GM12878 (cell line): ENCODE results near the gene ADCY9. TPM values are rescaled to one million over a fixed set of nuclear protein-coding genes. Genes with fewer than 3 reads are reported as not detected.

Experiments
- ATAC-seq: fragments of 200-7000 bp; cut with Tn5 transposase; 3 replicates; pipeline ENCODE4 v1.9.1; 2020; ENCODE audit warnings: mild to moderate bottlenecking, moderate library complexity
- BruUV-seq: library from RNA; stranded (reverse); fragments of 400-500 nt; replicated peaks from 2 replicates; lab custom pipeline; 2021; lab: Mats Ljungman, UMichigan
- CTCF ChIA-PET: fragments of 300-600 bp; sonication (Branson Sonifier 250); formaldehyde crosslinking; extraction: SDS; loops from one replicate; lab custom pipeline; 2021; ENCODE audit warnings: inconsistent platforms; lab: Yijun Ruan, JAX
- POLR2A ChIA-PET: fragments of 350-600 bp; formaldehyde crosslinking; extraction: SDS; loops from one replicate; lab custom pipeline; 2021; ENCODE audit warnings: inconsistent platforms; lab: Charles Lee
- RAD21 ChIA-PET: fragments of 300-600 bp; sonication (Branson Sonifier 250); formaldehyde crosslinking; loops from one replicate; lab custom pipeline; 2023; ENCODE audit warnings: antibody characterized with exemption; ENCODE audit not compliant: unreplicated experiment; lab: Charles Lee
- SMC1A ChIA-PET: fragments of 300-600 bp; sonication (Branson Sonifier 250); formaldehyde crosslinking; loops from one replicate; lab custom pipeline; 2023; ENCODE audit not compliant: unreplicated experiment, uncharacterized antibody; lab: Charles Lee
- DNase-seq: peaks from one replicate; pipeline ENCODE4 v3.0.0-alpha.2; 2011; ENCODE audit warnings: low read depth, low spot score
- FAIRE-seq: peaks from 3 replicates; lab custom pipeline; 2011; peaks lifted over from hg19 to GRCh38; lab: Jason Lieb, UNC
- H2AFZ ChIP-seq: 2 replicates; pipeline ENCODE4 v1.6.0; 2011; ENCODE audit warnings: low read depth, low read length, control low read depth; ENCODE audit not compliant: control insufficient read depth
- H3K27ac ChIP-seq: 2 replicates; pipeline ENCODE4 v1.5.1; 2011; ENCODE audit warnings: control low read depth; ENCODE audit not compliant: control insufficient read depth, insufficient read depth
- H3K27me3 ChIP-seq, 2 experiments: replicated peaks in 1 of 2; 2 replicates each; pipeline versions ENCODE4 v1.6.0 to v1.6.1; 2011; ENCODE audit warnings: low read length in 1 of 2; ENCODE audit not compliant: control insufficient read depth in 2 of 2, insufficient read depth in 2 of 2
- H3K36me3 ChIP-seq, 2 experiments: 2 replicates each; pipeline ENCODE4 v1.5.1; 2011; ENCODE audit warnings: low read length in 1 of 2; ENCODE audit not compliant: control insufficient read depth in 2 of 2, insufficient read depth in 2 of 2
- H3K4me1 ChIP-seq: 2 replicates; pipeline ENCODE4 v1.6.1; 2011; ENCODE audit warnings: mild to moderate bottlenecking, low read length, moderate library complexity, mixed read lengths; ENCODE audit not compliant: control insufficient read depth, insufficient read depth
- H3K4me2 ChIP-seq: 2 replicates; pipeline ENCODE4 v1.6.0; 2011; ENCODE audit warnings: control low read depth; ENCODE audit not compliant: control insufficient read depth, insufficient read depth
- H3K4me3 ChIP-seq: fragments of 200-600 bp; sonication (generic); 2 replicates; pipeline ENCODE4 v1.5.1; 2016
- H3K79me2 ChIP-seq: 2 replicates; pipeline ENCODE4 v1.6.0; 2011; ENCODE audit warnings: low read length; ENCODE audit not compliant: control insufficient read depth, insufficient read depth
- H3K9ac ChIP-seq: 2 replicates; pipeline ENCODE4 v1.8.0; 2011; ENCODE audit warnings: low read length, control low read depth, mixed read lengths; ENCODE audit not compliant: control insufficient read depth, insufficient read depth
- H3K9me3 ChIP-seq: replicated peaks from 3 replicates; pipeline ENCODE4 v1.5.1; 2011; ENCODE audit warnings: mild to moderate bottlenecking, low read length; ENCODE audit not compliant: control insufficient read depth, insufficient read depth
- H4K20me1 ChIP-seq: 2 replicates; pipeline ENCODE4 v1.6.0; 2011; ENCODE audit not compliant: control insufficient read depth, insufficient read depth
- GABPA ChIP-seq: IDR thresholded peaks from 2 replicates; pipeline ENCODE4 v1.6.1; 2014; ENCODE audit warnings: antibody characterized with exemption, low read depth, mild to moderate bottlenecking, inconsistent platforms
- IKZF1 ChIP-seq: fragments of 450-650 bp; conservative IDR thresholded peaks from 2 replicates; pipeline ENCODE4 v1.6.1; 2017; ENCODE audit warnings: antibody characterized with exemption, mild to moderate bottlenecking
- IRF4 ChIP-seq: IDR thresholded peaks from 2 replicates; pipeline ENCODE4 v1.6.1; 2011; ENCODE audit warnings: low read depth, low read length
- KLF5 ChIP-seq: fragments of 450-650 bp; IDR thresholded peaks from 2 replicates; pipeline ENCODE4 v1.6.1; 2014; ENCODE audit warnings: mild to moderate bottlenecking; ENCODE audit not compliant: partially characterized antibody
- NR2C1 ChIP-seq: fragments of 450-650 bp; IDR thresholded peaks from 2 replicates; pipeline ENCODE4 v1.6.1; 2017; ENCODE audit warnings: antibody characterized with exemption, mild to moderate bottlenecking, moderate library complexity
- PML ChIP-seq: IDR thresholded peaks from 2 replicates; pipeline ENCODE4 v1.6.1; 2012; ENCODE audit warnings: low read length, inconsistent platforms
- RELA ChIP-seq: fragments of 450-650 bp; IDR thresholded peaks from 2 replicates; pipeline ENCODE4 v1.8.0; 2014; ENCODE audit warnings: borderline replicate concordance; ENCODE audit not compliant: partially characterized antibody
- WGBS: methylation state at CpG from one replicate; pipeline ENCODE4 v1.1.6; 2016; ENCODE audit warnings: low lambda C conversion rate; ENCODE audit not compliant: insufficient replicate concordance, insufficient coverage; ENCODE audit errors: missing lambda C conversion rate; 5-methylcytosine and 5-hydroxymethylcytosine counted together
- in situ Hi-C: fragments of 300-500 bp; cut with MboI; formaldehyde crosslinking; loops from 9 replicates; pipeline ENCODE4 v1.14.3; 2018; ENCODE audit warnings: mixed read lengths
- intact Hi-C: fragments of 100-400 bp; cut with micrococcal nuclease; formaldehyde crosslinking; loops from one replicate; pipeline ENCODE4 v1.14.2; 2022; ENCODE audit not compliant: unreplicated experiment
- polyA plus RNA-seq, 11 experiments: library from polyadenylated mRNA; depleted of rRNA in 4 of 11; unstranded in 6 of 11; stranded (reverse) in 5 of 11; fragments of >200 nt; fragmentation: Nextera tagmentation in 4 of 11; fragmentation: Illumina TruSeq in 1 of 11; extraction: Ambion mirVana in 4 of 11; extraction: Trizol in 1 of 11; gene quantifications; 1 replicate in 1 of 11; 2 replicates in 10 of 11; pipeline versions ENCODE4 v1.2.1 to v1.2.3, GENCODE V29; 2011 to 2016; ENCODE audit warnings: inconsistent platforms in 2 of 11, missing spikeins in 2 of 11, low read depth in 1 of 11
- total RNA-seq, 4 experiments: library from RNA; depleted of rRNA in 3 of 4; stranded (reverse); fragments of >200 nt in 3 of 4; fragmentation: Illumina TruSeq in 1 of 4; extraction: Trizol in 1 of 4; gene quantifications; 2 replicates each; pipeline versions ENCODE4 v1.2.1 to v1.2.3, GENCODE V29; 2013 to 2021
- TF ChIP-seq, protein P1 (sequence below): IDR thresholded peaks from 2 replicates; pipeline ENCODE4 v1.6.1; 2011; ENCODE audit warnings: low read depth, low read length, improper control_type of control experiment, borderline replicate concordance
- TF ChIP-seq, protein P2 (sequence below): fragments of 450-650 bp; IDR thresholded peaks from 2 replicates; pipeline ENCODE4 v1.6.1; 2016; ENCODE audit warnings: mild to moderate bottlenecking
- TF ChIP-seq, protein P3 (sequence below), 3 experiments: IDR thresholded peaks in 2 of 3; conservative IDR thresholded peaks in 1 of 3; 2 replicates each; pipeline ENCODE4 v1.5.1; 2011; ENCODE audit warnings: low read depth in 3 of 3, low read length in 3 of 3, mild to moderate bottlenecking in 3 of 3, control low read depth in 2 of 3, moderate library complexity in 2 of 3, inconsistent platforms in 1 of 3, mixed read lengths in 1 of 3; ENCODE audit not compliant: control insufficient read depth in 2 of 3, insufficient read depth in 1 of 3; ENCODE audit errors: extremely low read depth in 1 of 3

ADCY9 gene
- total and polyA plus RNA-seq, 10 of the 15 experiments (the other 5 are each of a cell fraction or from before 2014, with no cell fraction given), result 0.09 to 0.41 (median 0.15) TPM; not detected in 3

- TF ChIP-seq RELA (no peak), KLF5 (no peak), PML (no peak), GABPA (no peak)
These were observed 136.7 kb downstream of the ADCY9 start (continued) for GRCh38 chr16:3979518-3979917.

GRCh38 chr16:3979070-3979469 is 137.2 kb downstream of the ADCY9 start:
- Histone ChIP-seq H3K79me2 (no peaks in the 10 kb centered on the region), H2AFZ (no peak overlapping the region), H3K4me1 (no peaks in the 10 kb centered on the region), H3K27me3 (no peaks in the 10 kb centered on the region), H3K4me3 (no peak overlapping the region), H3K9me3 (no peaks in the 10 kb centered on the region), H3K36me3 (no peaks in the 10 kb centered on the region), H3K4me2 (no peak overlapping the region), H4K20me1 (no peaks in the 10 kb centered on the region), H3K9ac (no peak overlapping the region), H3K27ac (no peak overlapping the region)
- in situ Hi-C loops, result no loop called here
- intact Hi-C loops, result no loop called here
- RAD21 ChIA-PET, result no interaction called here
- TF ChIP-seq, protein P1, sequence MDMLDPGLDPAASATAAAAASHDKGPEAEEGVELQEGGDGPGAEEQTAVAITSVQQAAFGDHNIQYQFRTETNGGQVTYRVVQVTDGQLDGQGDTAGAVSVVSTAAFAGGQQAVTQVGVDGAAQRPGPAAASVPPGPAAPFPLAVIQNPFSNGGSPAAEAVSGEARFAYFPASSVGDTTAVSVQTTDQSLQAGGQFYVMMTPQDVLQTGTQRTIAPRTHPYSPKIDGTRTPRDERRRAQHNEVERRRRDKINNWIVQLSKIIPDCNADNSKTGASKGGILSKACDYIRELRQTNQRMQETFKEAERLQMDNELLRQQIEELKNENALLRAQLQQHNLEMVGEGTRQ, result no peak
- TF ChIP-seq, protein P2, sequence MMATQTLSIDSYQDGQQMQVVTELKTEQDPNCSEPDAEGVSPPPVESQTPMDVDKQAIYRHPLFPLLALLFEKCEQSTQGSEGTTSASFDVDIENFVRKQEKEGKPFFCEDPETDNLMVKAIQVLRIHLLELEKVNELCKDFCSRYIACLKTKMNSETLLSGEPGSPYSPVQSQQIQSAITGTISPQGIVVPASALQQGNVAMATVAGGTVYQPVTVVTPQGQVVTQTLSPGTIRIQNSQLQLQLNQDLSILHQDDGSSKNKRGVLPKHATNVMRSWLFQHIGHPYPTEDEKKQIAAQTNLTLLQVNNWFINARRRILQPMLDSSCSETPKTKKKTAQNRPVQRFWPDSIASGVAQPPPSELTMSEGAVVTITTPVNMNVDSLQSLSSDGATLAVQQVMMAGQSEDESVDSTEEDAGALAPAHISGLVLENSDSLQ, result no peak
- TF ChIP-seq NR2C1, result no peak
- TF ChIP-seq IKZF1, result no peak
- TF ChIP-seq, protein P3, sequence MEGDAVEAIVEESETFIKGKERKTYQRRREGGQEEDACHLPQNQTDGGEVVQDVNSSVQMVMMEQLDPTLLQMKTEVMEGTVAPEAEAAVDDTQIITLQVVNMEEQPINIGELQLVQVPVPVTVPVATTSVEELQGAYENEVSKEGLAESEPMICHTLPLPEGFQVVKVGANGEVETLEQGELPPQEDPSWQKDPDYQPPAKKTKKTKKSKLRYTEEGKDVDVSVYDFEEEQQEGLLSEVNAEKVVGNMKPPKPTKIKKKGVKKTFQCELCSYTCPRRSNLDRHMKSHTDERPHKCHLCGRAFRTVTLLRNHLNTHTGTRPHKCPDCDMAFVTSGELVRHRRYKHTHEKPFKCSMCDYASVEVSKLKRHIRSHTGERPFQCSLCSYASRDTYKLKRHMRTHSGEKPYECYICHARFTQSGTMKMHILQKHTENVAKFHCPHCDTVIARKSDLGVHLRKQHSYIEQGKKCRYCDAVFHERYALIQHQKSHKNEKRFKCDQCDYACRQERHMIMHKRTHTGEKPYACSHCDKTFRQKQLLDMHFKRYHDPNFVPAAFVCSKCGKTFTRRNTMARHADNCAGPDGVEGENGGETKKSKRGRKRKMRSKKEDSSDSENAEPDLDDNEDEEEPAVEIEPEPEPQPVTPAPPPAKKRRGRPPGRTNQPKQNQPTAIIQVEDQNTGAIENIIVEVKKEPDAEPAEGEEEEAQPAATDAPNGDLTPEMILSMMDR (IDR thresholded peaks at IDR 0.05 in 2 of 3, conservative IDR thresholded peaks at IDR 0.05 in 1 of 3; ENCODE audit: control insufficient read depth in 2 of 3, extremely low read depth in 1 of 3, insufficient read depth in 1 of 3, low read depth in 3 of 3, low read length in 3 of 3), result no peak
- no peak for TF ChIP-seq KLF5
- TF ChIP-seq IRF4, result no peak
- no TSS peak for BruUV-seq
- FAIRE-seq (no peak), ATAC-seq (no peak), DNase-seq (no peak)
- POLR2A ChIA-PET, result no interaction called here
- SMC1A ChIA-PET, result interaction anchor here (0.6 kb wide), 1 partner anchor 37 kb away, joined by 3 read pairs; no protein-coding TSS in a partner anchor
- 71% methylated on average over 25 of the region's 25 CpGs for WGBS
- CTCF ChIA-PET, result interaction anchor here (0.5 kb wide), 1 partner anchor 357 kb away, joined by 3 read pairs; no protein-coding TSS in a partner anchor
